GM12801 (cell line): ENCODE results near the gene PRM2.

Experiments used
- TF ChIP-seq, protein P1 (sequence below): IDR thresholded peaks from one replicate; pipeline ENCODE4 v1.5.1; 2011; ENCODE audit warnings: control low read depth; ENCODE audit not compliant: insufficient read length; ENCODE audit errors: extremely low read depth

Gene PRM2

DNA sequence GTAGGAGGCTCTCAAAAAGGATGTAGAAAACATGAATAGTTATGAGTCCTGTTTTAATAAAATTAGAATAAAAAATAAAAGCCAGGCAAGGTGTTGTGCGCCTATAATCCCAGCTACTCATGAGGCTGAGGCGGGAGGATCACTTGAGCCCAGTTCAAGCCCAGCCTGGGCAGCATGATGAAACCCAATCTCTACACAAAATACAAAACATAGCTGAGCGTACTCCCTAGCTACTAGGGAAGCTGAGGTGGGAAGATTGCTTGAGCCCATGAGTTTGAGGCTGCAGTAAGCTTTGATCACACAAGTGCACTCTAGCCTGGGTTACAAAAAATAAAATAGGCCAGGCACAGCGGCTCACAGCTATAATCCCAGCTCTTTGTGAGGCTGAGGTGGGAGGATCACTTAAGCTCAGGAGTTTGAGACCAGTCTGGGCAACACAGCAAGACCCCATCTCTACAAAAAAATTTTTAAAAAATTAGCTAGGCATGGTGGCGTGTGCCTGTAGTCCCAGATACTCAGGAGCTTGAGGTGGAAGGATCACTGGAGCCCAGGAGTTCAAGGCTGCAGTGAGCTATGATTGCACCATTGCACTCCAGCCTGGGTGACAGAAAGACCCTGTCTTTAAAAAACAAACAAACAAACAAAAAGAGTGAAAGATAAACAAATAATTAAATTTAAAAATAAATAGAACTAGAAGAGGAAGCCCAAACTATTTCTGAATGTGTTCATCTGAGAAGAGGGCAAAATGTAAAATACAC, 22.0 kb upstream of the PRM2 start:
- TF ChIP-seq, protein P1, sequence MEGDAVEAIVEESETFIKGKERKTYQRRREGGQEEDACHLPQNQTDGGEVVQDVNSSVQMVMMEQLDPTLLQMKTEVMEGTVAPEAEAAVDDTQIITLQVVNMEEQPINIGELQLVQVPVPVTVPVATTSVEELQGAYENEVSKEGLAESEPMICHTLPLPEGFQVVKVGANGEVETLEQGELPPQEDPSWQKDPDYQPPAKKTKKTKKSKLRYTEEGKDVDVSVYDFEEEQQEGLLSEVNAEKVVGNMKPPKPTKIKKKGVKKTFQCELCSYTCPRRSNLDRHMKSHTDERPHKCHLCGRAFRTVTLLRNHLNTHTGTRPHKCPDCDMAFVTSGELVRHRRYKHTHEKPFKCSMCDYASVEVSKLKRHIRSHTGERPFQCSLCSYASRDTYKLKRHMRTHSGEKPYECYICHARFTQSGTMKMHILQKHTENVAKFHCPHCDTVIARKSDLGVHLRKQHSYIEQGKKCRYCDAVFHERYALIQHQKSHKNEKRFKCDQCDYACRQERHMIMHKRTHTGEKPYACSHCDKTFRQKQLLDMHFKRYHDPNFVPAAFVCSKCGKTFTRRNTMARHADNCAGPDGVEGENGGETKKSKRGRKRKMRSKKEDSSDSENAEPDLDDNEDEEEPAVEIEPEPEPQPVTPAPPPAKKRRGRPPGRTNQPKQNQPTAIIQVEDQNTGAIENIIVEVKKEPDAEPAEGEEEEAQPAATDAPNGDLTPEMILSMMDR, result no peak

DNA sequence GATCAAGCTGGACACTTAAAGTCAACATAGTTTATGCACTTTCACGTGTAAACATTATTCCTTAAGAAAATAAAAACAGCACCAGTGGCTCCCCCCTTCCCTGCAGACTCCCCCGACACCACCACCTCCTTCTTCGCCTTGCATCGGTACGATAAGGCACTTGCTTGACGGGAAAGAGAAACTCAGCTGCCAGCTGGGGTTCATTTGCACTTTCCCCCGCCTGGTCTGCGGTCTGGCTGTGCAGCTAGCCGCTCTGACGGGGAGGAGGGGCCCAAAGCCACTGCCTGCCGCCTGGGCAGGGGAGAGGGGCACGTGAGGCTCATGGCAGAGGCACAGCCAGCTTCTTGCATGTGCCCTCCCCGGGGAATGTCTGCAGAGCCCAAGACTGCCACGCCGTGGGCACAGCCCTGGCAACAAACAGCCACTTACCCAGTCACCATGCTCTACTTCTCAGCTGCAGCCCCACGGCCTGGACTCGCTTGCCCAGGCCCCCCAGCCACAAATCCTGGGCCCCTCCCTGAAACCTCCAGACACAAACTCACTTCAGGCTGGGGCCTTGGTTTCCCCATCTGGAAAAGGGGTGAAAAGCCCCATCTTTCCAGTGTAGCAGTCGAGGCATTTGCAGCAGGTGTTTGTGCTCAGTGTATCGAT, 21.3 kb upstream of the PRM2 start:
- TF ChIP-seq, protein P1, result no peak

DNA sequence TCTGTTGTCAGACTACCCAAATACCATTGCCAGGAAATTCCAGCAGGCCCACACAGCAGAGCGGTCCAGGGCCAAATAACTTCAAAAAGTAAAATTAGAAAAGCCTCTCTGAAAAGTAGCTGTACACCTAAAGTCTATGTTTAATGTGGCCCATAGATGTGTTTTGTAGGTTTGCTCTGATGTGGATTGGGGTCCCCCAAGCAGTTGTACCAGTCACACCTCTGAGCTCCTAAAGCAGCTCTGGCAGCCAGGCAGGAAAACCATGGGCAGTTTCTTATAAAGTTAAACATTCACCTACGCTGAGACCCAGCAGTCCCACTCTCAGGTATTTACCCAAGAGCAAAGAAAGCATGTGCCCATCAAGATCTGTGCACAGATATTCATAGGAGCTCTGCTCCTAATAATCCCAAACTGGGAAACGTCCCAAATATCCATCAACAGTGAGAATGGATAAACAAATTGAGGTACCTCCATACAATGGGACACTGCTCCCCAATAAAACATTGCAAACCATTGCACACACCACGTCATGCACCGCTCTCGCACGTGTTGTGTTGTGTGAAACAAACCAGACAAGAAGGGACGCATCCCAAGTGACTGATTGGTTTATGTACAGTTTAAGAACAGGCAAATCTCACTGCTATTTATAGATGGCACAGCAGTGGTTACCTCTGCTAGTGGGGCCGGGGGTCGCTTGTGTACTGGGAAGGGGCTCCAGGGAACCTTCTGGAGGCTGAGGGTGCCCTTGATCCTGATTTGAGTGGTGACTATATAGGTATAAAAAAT, 20.6 kb upstream of the PRM2 start:
- TF ChIP-seq, protein P1, result no peak

DNA sequence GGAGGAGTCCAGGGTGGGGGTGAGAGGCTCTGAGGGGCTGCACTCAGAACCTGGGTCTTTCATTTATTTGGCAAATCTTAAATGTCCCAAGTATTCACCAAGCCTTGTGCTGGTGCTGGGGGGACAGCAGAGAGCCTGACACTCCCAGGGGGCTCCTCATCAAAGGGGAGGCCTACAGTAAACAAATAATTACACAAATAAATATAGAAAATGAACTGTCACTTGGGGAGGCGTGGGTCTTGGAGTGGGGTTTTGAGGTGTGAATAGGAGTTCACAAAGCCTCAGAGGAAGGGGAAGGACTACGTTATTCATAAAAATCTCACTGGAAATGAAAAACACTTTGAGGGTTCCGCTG, 20.0 kb upstream of the PRM2 start:
- TF ChIP-seq, protein P1, result no peak

DNA sequence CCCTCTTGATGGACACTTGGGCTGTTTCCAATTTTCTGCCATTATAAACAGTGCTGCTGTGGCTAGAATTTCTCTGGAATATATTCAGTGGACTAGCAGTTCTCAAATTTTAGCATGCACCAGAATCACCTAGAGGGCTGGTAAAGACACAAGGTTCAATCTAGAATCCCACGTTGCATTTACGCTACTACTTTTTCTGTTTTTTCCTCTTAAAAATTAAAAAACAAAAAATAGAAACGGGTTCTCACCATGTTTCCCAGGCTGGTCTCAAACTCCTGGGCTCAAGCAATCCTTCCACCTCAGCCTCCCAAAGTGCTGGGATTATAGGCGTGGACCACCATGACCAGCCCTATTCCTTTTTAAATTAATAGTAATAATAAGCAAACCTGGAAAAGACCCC, 19.4 kb upstream of the PRM2 start:
- TF ChIP-seq, protein P1, result no peak

DNA sequence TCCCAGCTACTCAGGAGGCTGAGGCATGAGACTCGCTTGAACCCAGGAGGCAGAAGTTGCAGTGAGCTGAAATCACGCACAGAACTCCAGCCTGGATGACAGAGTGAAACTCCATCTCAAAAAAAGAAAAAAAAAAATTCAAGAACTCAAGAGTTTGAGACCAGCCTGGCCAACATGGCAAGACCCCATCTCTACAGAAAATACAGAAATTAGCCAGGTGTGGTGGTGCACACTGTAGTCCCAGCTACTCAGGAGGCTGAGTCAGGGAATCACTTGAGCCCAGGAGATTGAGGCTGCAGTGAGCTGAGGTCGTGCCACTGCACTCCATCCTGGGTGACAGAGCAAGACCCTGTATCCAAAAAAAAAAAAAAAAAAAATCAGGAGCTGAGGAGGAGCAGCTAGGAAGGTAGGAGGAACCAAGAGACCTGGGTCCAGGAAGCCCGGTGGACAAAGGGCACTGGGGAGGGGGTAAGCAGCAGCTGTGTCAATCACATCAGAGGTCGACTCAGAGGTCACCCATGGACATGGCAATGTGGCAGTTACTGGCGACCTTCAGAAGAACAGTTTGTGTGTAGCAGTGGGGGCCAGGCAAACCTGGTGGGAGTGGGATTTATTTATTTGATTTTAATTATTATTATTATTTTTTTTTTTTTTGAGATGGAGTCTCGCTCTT, 15.9 kb upstream of the PRM2 start:
- TF ChIP-seq, protein P1, result no peak
